Liver (tissue), 3 donors: ENCODE results near the gene STC2.

ENCODE experiments used
- GABPA ChIP-seq, 2 donors: IDR thresholded peaks in 1 of 2; conservative IDR thresholded peaks in 1 of 2; 2 replicates each; pipeline ENCODE4 v1.6.1; 2016; ENCODE audit warnings: antibody characterized with exemption in 2 of 2, mild to moderate bottlenecking in 1 of 2, moderate library complexity in 1 of 2
- JUND ChIP-seq, 2 donors: IDR thresholded peaks; 2 replicates each; pipeline ENCODE4 v1.6.1; 2016; ENCODE audit warnings: antibody characterized with exemption in 2 of 2
- RAD21 ChIP-seq, 2 donors: IDR thresholded peaks; 2 replicates each; pipeline ENCODE4 v1.6.1; 2016; ENCODE audit warnings: antibody characterized with exemption in 2 of 2, mild to moderate bottlenecking in 2 of 2
- TAF1 ChIP-seq: conservative IDR thresholded peaks from 2 replicates; pipeline ENCODE4 v1.6.1; 2016; ENCODE audit warnings: antibody characterized with exemption, mild to moderate bottlenecking
- TF ChIP-seq, protein P1 (sequence below): fragments of 150-350 bp; IDR thresholded peaks from 2 replicates; pipeline ENCODE4 v1.5.1; 2017; ENCODE audit warnings: improper control_type of control experiment, low read depth, low read length; ENCODE audit not compliant: missing input control
- TF ChIP-seq, protein P2 (sequence below): IDR thresholded peaks from 2 replicates; pipeline ENCODE4 v1.6.1; 2016; ENCODE audit warnings: antibody characterized with exemption
- TF ChIP-seq, protein P3 (sequence below): IDR thresholded peaks from 2 replicates; pipeline ENCODE4 v1.6.1; 2016; ENCODE audit warnings: antibody characterized with exemption, mild to moderate bottlenecking
- TF ChIP-seq, protein P4 (sequence below): IDR thresholded peaks from 2 replicates; pipeline ENCODE4 v1.6.1; 2016; ENCODE audit warnings: antibody characterized with exemption
- TF ChIP-seq, protein P5 (sequence below): IDR thresholded peaks from 2 replicates; pipeline ENCODE4 v1.6.1; 2016; ENCODE audit warnings: antibody characterized with exemption
- donor health status: healthy.
- donor health status: healthy.

DNA sequence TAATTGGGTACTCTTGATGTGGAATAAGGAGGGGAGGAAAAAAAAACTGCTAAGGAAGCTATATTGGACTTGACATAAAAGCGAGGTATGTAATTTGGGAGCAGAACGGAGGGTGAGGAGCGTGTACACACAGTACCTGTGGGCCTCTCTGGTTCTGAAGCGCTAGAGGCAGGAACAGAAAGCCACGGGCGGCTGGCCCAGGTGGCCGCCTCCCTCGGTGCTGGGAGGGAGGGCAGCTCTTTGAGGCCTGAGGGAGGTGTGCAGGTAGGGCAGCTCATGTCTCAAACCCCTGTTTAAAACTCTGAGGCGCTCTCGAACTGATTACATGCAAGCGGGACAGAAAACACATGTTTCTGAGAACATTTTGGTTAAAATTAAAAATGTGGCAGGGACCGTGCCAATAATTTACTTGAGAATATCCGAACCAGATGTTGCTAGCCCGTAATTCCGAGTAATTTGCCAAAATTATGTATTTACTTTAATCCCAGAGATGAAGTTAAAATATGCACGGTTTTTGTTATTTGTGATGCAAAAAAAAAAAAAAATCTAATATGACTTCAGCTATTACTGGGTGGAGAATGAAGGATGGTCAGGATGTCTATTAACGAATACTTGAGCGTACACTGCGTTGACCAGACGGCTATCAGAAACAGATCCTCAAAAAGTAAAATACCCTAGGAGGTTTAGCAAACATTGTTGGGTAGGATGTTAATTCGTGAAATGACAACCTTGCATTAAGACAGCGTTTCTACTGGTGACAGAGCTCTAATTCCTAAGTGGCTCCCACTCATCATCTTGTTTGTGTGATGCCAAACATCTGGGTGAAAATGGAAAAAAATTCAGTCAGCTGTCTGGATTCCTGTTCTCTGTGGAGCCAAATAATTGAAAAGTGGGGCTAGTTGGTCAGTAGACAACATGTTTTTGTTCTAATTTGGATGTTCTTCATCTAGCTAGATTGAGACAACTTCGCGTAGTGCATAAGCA lies 24.4 kb upstream of the STC2 start:
- TF ChIP-seq, protein P1, sequence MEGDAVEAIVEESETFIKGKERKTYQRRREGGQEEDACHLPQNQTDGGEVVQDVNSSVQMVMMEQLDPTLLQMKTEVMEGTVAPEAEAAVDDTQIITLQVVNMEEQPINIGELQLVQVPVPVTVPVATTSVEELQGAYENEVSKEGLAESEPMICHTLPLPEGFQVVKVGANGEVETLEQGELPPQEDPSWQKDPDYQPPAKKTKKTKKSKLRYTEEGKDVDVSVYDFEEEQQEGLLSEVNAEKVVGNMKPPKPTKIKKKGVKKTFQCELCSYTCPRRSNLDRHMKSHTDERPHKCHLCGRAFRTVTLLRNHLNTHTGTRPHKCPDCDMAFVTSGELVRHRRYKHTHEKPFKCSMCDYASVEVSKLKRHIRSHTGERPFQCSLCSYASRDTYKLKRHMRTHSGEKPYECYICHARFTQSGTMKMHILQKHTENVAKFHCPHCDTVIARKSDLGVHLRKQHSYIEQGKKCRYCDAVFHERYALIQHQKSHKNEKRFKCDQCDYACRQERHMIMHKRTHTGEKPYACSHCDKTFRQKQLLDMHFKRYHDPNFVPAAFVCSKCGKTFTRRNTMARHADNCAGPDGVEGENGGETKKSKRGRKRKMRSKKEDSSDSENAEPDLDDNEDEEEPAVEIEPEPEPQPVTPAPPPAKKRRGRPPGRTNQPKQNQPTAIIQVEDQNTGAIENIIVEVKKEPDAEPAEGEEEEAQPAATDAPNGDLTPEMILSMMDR: no peak
- TF ChIP-seq, protein P2, sequence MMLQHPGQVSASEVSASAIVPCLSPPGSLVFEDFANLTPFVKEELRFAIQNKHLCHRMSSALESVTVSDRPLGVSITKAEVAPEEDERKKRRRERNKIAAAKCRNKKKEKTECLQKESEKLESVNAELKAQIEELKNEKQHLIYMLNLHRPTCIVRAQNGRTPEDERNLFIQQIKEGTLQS: no peak
- TF ChIP-seq JUND (IDR thresholded peaks at IDR 0.05): no peak
- TF ChIP-seq, protein P3, sequence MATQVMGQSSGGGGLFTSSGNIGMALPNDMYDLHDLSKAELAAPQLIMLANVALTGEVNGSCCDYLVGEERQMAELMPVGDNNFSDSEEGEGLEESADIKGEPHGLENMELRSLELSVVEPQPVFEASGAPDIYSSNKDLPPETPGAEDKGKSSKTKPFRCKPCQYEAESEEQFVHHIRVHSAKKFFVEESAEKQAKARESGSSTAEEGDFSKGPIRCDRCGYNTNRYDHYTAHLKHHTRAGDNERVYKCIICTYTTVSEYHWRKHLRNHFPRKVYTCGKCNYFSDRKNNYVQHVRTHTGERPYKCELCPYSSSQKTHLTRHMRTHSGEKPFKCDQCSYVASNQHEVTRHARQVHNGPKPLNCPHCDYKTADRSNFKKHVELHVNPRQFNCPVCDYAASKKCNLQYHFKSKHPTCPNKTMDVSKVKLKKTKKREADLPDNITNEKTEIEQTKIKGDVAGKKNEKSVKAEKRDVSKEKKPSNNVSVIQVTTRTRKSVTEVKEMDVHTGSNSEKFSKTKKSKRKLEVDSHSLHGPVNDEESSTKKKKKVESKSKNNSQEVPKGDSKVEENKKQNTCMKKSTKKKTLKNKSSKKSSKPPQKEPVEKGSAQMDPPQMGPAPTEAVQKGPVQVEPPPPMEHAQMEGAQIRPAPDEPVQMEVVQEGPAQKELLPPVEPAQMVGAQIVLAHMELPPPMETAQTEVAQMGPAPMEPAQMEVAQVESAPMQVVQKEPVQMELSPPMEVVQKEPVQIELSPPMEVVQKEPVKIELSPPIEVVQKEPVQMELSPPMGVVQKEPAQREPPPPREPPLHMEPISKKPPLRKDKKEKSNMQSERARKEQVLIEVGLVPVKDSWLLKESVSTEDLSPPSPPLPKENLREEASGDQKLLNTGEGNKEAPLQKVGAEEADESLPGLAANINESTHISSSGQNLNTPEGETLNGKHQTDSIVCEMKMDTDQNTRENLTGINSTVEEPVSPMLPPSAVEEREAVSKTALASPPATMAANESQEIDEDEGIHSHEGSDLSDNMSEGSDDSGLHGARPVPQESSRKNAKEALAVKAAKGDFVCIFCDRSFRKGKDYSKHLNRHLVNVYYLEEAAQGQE: no peak
- TF ChIP-seq GABPA (IDR thresholded peaks at IDR 0.05 in 1 of 2, conservative IDR thresholded peaks at IDR 0.05 in 1 of 2): no peak
- TF ChIP-seq, protein P4, sequence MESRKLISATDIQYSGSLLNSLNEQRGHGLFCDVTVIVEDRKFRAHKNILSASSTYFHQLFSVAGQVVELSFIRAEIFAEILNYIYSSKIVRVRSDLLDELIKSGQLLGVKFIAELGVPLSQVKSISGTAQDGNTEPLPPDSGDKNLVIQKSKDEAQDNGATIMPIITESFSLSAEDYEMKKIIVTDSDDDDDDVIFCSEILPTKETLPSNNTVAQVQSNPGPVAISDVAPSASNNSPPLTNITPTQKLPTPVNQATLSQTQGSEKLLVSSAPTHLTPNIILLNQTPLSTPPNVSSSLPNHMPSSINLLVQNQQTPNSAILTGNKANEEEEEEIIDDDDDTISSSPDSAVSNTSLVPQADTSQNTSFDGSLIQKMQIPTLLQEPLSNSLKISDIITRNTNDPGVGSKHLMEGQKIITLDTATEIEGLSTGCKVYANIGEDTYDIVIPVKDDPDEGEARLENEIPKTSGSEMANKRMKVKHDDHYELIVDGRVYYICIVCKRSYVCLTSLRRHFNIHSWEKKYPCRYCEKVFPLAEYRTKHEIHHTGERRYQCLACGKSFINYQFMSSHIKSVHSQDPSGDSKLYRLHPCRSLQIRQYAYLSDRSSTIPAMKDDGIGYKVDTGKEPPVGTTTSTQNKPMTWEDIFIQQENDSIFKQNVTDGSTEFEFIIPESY: no peak
- TF ChIP-seq TAF1: no peak
- TF ChIP-seq, protein P5, sequence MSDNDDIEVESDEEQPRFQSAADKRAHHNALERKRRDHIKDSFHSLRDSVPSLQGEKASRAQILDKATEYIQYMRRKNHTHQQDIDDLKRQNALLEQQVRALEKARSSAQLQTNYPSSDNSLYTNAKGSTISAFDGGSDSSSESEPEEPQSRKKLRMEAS: no peak
- TF ChIP-seq RAD21 (IDR thresholded peaks at IDR 0.05): no peak
